ENCODE data around the gene POLN. TPM values are rescaled to one million over a fixed set of nuclear protein-coding genes. Genes with fewer than 3 reads are reported as not detected.
A peak's percentile ranks its signal among the peaks of the same experiment; 100 is the strongest.

POLN gene
- total RNA-seq, 1 experiment from 2014 or later, result not detected

DNA sequence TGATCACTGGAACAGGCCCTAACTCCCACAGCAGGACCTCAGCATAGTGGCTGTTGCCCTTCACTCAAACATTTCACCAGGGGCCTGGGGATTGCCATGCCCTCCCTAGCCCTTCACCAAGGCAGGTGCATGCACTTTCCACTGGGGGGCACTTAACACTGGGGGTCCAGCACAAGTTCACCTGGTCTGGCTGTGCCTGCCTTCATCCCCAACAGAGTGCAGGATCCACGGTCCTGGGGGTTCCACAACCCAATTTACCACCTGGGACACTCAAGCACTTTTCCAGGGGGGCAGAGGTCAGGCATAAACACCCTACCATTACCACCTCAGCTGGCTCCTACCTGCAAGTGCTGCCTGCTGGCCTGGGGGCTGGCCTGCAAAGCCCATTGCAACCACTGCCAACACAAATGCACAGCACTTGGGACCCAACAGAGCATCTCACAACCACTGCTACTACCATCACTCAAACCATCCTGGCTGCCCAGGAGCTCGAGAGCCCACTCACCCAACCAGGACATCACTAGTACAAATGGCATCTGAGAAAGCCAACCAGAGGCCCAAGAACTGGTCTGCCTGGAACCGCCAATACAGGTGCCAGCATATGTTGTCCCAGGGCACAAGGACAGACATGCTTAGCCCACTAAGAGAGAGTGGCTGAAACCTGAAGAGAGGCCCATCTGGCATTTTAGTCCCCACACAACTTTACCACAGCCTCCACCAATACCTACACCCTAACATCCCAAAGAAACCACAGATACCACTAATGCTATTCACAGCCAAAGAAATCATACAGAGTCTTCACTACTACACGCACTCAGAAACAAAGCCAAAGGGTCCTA lies 139.7 kb downstream of the POLN start:
- H3K4me3 ChIP-seq, result no peak overlapping the region
- no peak for DNase-seq
- no peaks in the 10 kb centered on the region for H3K36me3 ChIP-seq
- H3K27me3 ChIP-seq, result no peaks in the 10 kb centered on the region
- H3K9me3 ChIP-seq, result no peaks in the 10 kb centered on the region

DNA sequence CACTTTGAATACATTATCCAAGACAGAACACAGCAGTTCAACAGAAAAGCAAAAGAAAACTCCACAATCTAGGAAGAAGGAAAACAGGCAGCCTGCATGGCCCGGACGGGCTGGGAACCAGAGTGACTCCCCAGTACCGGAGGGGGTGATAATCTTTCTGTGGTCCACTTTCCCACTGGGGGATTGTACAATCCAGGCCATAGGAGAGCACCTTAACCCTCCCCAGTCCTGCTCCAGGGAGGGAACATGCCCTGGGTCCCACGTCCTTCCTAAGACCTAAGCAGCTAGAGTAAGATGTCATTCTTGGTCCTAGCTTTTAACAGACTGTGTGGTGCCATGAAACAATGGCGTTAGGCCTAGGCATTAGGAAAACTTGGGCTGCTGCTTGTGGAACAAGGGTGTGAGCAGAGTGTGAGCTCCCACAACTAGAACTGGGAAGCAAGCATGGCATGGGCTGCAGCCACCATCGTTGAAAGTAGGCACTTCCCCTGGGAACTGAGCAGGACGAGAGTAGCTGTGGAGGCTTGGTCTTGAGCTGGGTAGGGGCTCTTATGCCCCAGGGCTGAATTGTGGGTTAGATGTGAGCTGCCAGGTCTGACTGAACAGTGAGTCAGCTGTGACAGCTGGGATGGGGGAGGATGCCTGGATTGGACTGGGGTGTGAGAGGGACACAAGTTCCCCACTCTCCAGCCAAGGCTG lies 140.4 kb downstream of the POLN start:
- no peak overlapping the region for H3K4me3 ChIP-seq
- DNase-seq, result peak; percentile 54
- no peaks in the 10 kb centered on the region for H3K9me3 ChIP-seq
- no peaks in the 10 kb centered on the region for H3K27me3 ChIP-seq
- no peaks in the 10 kb centered on the region for H3K36me3 ChIP-seq

DNA sequence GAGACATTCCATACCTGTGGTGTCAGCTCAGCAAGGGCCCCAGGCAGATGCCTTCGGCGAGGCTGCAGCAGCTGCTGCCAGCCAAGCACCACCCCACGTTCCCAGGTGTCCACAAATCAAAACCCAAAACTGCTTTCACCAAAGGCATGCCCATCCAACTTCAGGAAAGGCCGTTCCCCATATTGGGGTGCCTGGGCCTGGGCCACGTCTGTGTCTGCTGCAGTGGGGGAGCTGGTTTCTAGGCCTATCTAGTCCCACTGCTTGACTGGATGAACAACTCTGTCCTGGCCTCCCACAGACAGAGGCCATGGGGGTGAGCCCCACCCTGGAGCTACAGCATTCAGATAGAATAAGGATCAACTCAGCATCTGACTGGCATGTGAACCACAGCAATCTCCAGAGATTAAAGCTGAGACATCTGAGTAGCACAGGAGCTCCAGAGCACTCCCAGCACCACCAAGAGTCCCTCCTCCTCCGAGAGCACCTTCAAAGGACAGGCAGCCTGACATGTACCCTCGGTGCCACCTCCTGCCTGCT lies 145.8 kb downstream of the POLN start:
- no peaks in the 10 kb centered on the region for H3K36me3 ChIP-seq
- no peak overlapping the region for H3K4me3 ChIP-seq
- H3K9me3 ChIP-seq, result no peaks in the 10 kb centered on the region
- no peak for DNase-seq
- H3K27me3 ChIP-seq, result no peaks in the 10 kb centered on the region

DNA sequence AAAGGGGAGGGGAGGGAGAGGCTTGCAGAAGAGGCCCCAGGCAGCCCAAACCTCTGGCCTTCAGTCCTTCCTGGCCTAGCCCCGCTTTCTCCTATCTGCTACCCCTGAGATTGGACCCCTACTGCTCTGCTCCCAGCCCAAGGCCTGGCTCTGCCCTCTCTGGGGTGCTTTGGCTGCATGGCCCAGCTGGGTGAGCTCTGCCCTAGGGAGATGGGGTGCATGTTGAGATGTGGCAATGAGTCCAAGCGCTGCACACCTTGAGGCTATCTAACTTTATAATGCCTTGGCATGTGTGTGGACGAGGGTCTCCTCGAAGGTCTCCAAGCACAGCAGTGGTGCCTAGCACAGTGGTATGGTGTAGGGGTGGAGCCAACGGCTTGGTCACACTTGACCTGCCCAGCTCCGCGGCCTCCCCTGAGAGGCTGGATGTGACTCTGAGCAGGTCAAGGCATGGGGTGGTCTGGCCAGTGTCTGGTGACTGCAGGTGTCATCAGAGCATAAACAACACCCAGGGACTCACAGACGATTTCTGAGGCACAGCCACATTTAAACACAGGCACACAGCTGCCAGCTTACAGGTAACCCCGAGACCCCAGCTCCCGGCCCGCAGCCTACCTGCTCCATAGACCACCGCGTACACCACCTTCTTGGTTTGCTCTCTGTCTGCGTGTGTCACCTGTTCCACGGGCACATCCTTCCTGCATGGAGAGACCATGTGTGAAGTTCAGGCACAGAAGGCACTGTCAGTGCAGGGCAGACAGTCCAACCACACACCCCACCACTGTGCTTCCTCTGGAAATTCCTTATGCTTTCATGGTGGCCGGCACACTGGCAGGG lies 146.5 kb downstream of the POLN start:
- Histone ChIP-seq H3K9me3 (no peaks in the 10 kb centered on the region), H3K4me3 (no peak overlapping the region), H3K27me3 (no peaks in the 10 kb centered on the region), H3K36me3 (no peaks in the 10 kb centered on the region)
- no peak for DNase-seq

DNA sequence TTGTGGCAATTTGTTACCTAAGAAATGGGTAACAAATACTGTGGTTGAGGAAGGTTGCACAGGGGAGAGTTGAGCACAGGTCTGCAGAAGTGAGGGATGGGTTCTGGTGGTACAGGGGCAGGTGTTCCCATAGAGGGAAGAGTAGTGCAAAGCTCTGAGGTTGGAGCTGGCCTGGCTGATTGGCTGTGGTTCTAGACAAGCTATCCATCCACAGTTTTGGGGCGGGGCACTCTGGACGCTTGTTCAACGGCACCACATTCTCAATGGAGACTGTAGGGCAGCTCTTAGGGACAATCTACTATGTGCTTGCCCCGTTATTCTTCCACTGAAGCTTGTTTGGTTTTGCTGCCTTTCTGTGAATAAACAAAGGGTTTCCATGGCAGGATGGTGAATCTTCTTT lies 147.4 kb downstream of the POLN start:
- Histone ChIP-seq H3K4me3 (no peak overlapping the region), H3K36me3 (no peaks in the 10 kb centered on the region), H3K9me3 (no peaks in the 10 kb centered on the region), H3K27me3 (no peaks in the 10 kb centered on the region)
- no peak for DNase-seq

DNA sequence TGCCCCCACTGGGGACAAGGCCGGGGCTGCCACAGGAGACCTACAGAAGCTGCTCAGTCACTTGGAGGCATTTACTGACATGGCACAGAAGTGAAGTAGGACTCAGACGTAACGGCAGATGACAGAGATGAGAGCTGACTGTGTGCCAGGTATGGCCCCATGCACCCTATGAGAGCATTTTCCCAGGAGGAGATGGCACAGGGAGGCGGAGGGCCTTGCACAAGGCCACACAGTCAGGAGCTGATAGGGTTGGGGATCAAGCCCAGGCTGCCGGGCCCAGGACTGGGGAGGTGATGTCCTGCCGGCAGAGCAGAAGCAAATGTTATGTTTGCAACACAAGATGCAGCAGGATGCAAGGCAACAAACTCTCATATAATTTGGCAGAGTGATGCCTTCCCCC lies 148.7 kb downstream of the POLN start:
- no peaks in the 10 kb centered on the region for H3K9me3 ChIP-seq
- DNase-seq, result no peak
- no peak overlapping the region for H3K4me3 ChIP-seq
- no peaks in the 10 kb centered on the region for H3K36me3 ChIP-seq
- H3K27me3 ChIP-seq, result no peaks in the 10 kb centered on the region

DNA sequence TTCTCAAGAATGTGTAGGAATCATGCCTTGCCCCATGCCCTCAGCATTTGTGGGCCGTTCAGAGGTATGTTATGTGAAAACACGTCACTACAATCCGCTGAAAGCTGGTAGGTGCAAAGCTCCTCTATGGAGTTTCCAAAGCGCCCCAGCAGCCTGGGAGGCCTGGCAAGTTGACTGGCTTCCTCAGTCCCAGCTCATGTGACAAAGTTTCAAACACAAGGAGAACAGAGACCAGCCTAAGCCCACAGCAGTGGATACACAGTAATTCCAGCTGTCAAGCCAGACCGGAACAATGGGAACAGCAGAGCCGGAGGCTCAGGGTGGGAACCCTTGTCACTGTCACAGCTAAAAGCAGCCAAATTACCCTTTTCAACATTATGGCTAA lies 149.3 kb downstream of the POLN start:
- no peak overlapping the region for H3K4me3 ChIP-seq
- H3K36me3 ChIP-seq, result no peaks in the 10 kb centered on the region
- DNase-seq, result no peak
- H3K9me3 ChIP-seq, result no peaks in the 10 kb centered on the region
- no peaks in the 10 kb centered on the region for H3K27me3 ChIP-seq

DNA sequence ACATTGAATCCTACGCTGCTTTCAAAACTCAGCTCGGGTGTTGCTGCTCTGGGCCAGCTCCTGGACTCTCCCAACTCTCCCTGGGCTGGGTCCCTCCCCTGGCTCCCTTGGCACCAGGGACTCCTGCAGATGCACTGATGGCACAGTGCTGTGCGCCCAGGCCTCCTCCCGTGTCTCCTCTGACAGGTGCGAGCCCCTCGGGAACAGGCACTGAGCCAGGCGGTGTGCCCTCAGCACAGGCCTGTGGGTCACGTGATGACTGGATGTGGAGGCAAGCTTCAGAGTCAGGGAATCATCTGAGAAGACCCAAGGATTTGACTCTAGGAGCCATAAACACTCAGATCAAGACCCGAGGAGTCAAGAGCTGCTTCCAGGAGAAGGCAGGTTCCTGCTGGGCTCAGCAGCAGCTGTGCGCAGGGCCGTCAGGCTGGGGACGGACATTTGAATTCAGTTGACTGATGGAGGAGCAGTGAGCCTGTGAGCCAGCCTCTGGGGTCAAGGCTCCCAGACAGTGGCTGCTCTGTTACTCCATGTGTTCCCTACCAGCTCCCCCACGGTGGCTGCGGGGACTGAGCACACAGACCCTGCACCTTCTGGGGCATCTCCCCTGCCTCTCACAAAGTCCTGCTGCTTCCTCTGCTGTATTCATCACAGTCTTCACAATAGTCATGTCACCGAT lies 149.8 kb downstream of the POLN start:
- no peak overlapping the region for H3K4me3 ChIP-seq
- no peak for DNase-seq
- H3K36me3 ChIP-seq, result no peaks in the 10 kb centered on the region
- H3K9me3 ChIP-seq, result no peaks in the 10 kb centered on the region
- no peaks in the 10 kb centered on the region for H3K27me3 ChIP-seq

DNA sequence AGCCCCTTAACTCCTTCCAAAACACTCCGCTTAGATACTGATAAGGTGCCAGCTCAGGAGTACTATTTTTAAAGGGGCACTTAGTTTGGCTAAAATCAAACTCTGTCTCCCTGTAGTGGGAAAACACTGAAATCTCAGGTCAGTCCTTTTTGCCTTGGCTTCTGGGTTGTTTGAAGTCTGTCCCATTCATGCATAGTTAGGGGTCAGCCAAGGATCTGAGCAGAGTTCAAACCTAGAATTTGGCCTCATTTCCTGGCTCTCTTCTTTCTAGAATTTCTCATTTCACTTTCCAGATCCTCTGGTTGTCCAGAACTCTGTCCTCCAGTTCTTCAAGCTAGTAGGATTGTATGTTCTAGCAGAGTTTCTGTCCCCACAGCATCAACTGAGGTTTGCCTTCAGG lies 151.3 kb downstream of the POLN start:
- H3K9me3 ChIP-seq, result no peaks in the 10 kb centered on the region
- no peak for DNase-seq
- H3K36me3 ChIP-seq, result no peaks in the 10 kb centered on the region
- H3K4me3 ChIP-seq, result no peak overlapping the region
- no peaks in the 10 kb centered on the region for H3K27me3 ChIP-seq

DNA sequence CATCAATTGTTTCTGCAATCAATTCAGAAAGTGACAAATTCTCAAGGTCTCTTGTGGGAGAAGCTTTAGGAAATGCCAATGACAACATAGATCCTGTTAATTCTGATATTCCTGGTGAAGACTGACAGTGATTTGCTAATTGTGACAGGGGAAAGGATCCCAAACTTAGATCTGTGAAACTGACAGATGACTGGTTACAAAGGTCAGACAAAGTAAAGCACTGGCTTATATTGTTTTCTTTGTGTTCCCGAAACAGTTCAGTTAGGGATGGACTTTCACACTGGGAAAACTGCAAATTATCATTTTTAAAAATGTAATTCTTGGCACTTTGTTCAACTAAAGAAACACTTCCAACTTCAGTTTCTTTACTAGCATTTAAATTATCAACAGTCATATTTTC lies 152.7 kb downstream of the POLN start:
- no peaks in the 10 kb centered on the region for H3K27me3 ChIP-seq
- no peaks in the 10 kb centered on the region for H3K36me3 ChIP-seq
- no peak for DNase-seq
- H3K9me3 ChIP-seq, result no peaks in the 10 kb centered on the region
- no peak overlapping the region for H3K4me3 ChIP-seq

DNA sequence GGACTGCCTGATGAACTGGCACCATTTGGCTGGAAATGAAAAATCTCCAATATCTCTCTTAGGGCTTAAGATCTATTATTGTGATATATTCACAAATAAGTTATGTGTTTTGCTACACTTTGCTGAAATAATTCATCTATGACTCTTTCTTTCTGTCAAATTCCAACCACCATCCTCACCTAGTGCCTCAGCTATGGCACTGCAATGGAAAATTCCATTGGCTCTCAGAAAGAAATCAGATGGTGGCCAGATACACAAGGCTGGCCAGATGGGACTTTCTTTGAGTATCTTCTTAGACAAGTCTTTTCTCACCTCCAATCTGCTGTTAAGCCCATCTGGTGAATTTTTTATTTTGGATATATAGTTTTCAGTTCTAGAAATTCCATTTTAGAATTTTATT lies 154.8 kb downstream of the POLN start:
- H3K27me3 ChIP-seq, result no peaks in the 10 kb centered on the region
- no peak for DNase-seq
- no peak overlapping the region for H3K4me3 ChIP-seq
- H3K36me3 ChIP-seq, result no peaks in the 10 kb centered on the region
- no peaks in the 10 kb centered on the region for H3K9me3 ChIP-seq

DNA sequence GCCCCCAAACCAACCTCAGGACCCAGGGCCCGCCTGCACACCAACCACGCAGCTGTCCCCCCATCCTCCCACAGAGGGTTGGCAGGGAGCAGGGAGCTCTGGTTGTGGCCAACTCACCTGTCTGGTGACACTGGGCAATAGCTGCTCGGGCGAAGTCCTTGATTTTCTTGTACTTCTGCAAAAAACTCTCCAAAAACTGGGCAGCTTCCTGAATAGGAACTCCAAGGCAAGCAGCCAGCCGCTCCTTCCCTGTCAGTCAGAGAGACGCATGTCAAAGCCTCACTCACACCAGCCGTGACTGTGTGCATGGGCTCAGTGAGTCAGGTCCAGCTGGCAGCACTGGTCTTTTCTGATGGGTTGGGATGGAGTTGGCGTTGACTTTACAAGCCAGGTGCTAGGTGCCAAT lies 156.4 kb downstream of the POLN start:
- Histone ChIP-seq H3K27me3 (no peaks in the 10 kb centered on the region), H3K36me3 (no peaks in the 10 kb centered on the region), H3K9me3 (no peaks in the 10 kb centered on the region), H3K4me3 (no peak overlapping the region)
- no peak for DNase-seq

DNA sequence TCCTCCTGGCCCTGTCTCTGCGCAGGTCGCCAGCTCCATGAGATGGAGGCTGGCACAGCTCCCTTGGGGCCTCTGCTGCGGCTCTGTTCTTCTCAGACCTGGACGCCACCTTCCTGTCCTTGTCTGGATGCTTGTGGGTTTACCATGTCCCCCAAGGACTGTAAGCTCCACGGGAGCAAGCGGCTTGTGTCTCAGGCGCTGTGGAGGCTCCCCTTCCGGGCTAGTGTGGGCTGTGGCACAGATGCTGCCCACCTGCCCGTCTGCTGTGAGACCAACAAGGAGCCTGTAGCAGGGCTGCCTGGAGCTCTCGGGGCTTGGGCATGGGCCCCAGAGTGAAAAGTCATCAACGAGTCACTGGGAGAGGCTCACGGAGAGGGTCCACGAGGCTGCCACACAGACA lies 157.6 kb downstream of the POLN start:
- H3K9me3 ChIP-seq, result no peaks in the 10 kb centered on the region
- no peaks in the 10 kb centered on the region for H3K36me3 ChIP-seq
- H3K27me3 ChIP-seq, result no peaks in the 10 kb centered on the region
- no peak overlapping the region for H3K4me3 ChIP-seq
- DNase-seq, result peak; percentile 16

DNA sequence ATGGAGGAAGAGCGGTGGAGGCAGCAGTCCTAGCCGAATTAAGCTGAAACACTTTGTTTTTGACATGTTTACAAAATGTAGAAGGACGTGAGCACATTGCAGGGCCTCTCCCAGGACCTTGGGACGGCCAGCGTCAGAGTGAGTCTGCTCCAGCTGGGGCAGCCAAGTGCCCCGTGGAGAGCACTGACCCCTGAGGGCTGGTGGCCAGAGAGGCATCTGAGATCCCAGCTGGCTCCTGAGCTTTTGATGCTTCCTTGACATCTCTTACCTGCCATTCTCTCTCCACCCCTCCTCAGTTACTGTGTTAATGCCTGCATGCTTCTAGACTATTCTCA lies 158.1 kb downstream of the POLN start:
- Histone ChIP-seq H3K4me3 (no peak overlapping the region), H3K36me3 (no peaks in the 10 kb centered on the region), H3K9me3 (no peaks in the 10 kb centered on the region), H3K27me3 (no peaks in the 10 kb centered on the region)
- no peak for DNase-seq

DNA sequence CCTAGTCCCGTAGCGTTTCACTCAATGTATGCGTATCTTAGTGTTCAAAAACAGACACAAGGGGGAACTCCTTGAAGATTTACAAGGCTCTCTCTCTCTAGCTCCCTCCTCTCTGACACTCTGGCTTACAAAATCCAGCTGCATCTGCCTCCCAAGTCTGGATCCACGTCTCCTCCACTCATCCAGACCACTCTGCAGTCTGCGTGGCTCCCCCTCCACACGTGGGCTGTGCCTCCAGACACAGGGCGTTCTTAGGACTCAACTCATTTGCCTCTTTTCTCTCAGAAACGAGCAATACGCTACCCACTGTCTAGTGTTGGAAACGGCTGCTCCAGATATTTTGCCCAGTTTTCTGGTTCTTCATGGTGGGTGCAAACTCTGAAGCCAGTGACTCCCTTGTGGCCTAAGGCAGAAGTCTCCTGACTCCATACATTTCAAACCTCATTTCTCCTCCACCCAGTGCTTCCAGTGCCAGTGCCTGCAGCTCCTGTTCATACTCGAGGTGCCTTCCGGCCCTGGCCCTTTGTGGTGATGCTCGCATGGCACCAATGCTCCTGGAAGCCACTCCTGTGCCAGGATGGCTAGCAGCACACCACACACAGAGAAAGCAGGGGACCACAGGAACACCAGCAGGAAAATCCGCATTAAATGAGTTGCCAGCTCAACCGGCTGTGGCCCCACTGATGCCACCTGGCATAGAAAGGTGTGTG lies 158.7 kb downstream of the POLN start:
- H3K4me3 ChIP-seq, result no peak overlapping the region
- no peaks in the 10 kb centered on the region for H3K27me3 ChIP-seq
- no peaks in the 10 kb centered on the region for H3K9me3 ChIP-seq
- no peak for DNase-seq
- H3K36me3 ChIP-seq, result no peaks in the 10 kb centered on the region

DNA sequence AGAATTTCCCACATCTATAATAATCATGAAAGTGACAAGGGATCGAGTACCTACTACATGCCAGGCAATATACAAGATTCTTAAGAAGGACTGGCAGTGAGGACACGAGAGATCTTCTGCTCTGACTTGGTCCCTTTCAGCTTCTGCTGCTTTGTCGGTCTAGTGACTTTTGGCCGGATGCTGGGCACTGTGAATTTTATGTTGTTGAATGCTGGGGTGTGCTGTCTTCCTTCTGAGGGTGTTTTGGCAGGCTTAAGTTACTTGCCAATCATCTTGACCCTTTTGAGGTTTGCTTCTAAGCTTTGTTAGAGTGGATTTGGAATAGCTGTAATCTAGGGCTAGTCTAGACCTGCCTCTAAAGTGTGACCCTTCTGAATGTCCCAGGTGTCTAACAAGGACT lies 159.3 kb downstream of the POLN start:
- DNase-seq, result no peak
- Histone ChIP-seq H3K4me3 (no peak overlapping the region), H3K9me3 (no peaks in the 10 kb centered on the region), H3K36me3 (no peaks in the 10 kb centered on the region), H3K27me3 (no peaks in the 10 kb centered on the region)
